Motor neuron (in vitro differentiated cells): Measurements from ENCODE around the gene RAD17. TPM values are rescaled to one million over a fixed set of nuclear protein-coding genes. Genes with fewer than 3 reads are reported as not detected.
"Not testable (repeated sequence)": the region's sequence is repeated elsewhere in the genome, so short reads cannot be mapped to it uniquely, and the experiment has no call there.

Source experiments
- ATAC-seq, 8 experiments: fragments of 200-7000 bp; cut with Tn5 transposase; replicated peaks in 6 of 8; 2 replicates each; pipeline ENCODE4 v1.8.0; 2021; ENCODE audit warnings: mild to moderate bottlenecking in 8 of 8, moderate library complexity in 8 of 8
- H3K27ac ChIP-seq, 2 donors: fragments of 250-450 bp; sonication (Bioruptor Pico); 2 replicates each; pipeline ENCODE4 v1.9.0; 2021; ENCODE audit warnings: antibody characterized with exemption in 2 of 2, mild to moderate bottlenecking in 2 of 2, moderate library complexity in 1 of 2
- H3K4me1 ChIP-seq, 2 donors: fragments of 250-450 bp; sonication (Bioruptor Pico); replicated peaks in 1 of 2; 2 replicates each; pipeline ENCODE4 v1.6.1; 2021; ENCODE audit warnings: antibody characterized with exemption in 2 of 2, mild to moderate bottlenecking in 2 of 2, moderate library complexity in 1 of 2
- H3K4me3 ChIP-seq, 5 donors: fragments of 250-450 bp; sonication (Bioruptor Pico); 2 replicates each; pipeline ENCODE4 v1.9.0; 2021; ENCODE audit warnings: antibody characterized with exemption in 5 of 5, mild to moderate bottlenecking in 5 of 5, moderate library complexity in 4 of 5
- WGBS, 10 experiments: fragments of 450-650 bp; shearing (Covaris generic); methylation state at CpG; one replicate each; pipeline ENCODE4 v1.0.0; 2022; 5-methylcytosine and 5-hydroxymethylcytosine counted together
- in situ Hi-C, 9 experiments: fragments of 400-800 bp; cut with MboI; loops; one replicate each; pipeline ENCODE4 v1.15.0; 2021; ENCODE audit warnings: low sequenced_read_pairs in 9 of 9, low pct_unique_long_range_greater_than_20kb in 2 of 9; ENCODE audit not compliant: unreplicated experiment in 9 of 9
- total RNA-seq, 8 experiments: library from RNA; unstranded; fragments of 300-600 nt; gene quantifications; 2 replicates each; pipeline versions ENCODE4 v1.2.3 to v1.2.4, GENCODE V29; 2022

RAD17 gene
- total RNA-seq, 8 experiments from 2014 or later: 26.9 to 41.3 (median 28.6) TPM

DNA sequence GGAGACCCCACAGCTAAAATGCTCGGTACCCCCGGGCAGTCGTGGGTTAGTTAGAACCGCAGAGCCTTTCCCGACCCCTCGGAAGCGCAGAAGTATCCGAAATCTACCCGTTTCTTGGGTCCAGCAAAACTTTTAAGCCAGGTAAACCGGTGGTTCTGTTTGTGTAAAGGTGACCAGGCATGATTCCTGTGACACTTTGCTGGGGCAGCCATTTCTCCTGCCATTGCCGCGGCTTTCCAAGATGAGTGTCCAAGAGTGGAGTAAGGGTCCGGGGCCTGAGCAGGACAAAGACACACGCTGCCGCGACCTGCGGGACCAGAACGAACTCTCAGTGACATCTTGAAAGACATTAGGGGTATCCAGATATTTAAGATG is 46.0 kb downstream of the RAD17 start:
- Histone ChIP-seq H3K27ac (no peak overlapping the region), H3K4me1 (no peaks in the 10 kb centered on the region), H3K4me3 (no peak overlapping the region)
- in situ Hi-C loops: no loop called here
- ATAC-seq: no peak
- 41 to 100% (median 82%) methylated on average over 1 to 13 of the region's 18 CpGs; no CpG with 5 or more reads in 4 of the 10 experiments for WGBS, 10 experiments

DNA sequence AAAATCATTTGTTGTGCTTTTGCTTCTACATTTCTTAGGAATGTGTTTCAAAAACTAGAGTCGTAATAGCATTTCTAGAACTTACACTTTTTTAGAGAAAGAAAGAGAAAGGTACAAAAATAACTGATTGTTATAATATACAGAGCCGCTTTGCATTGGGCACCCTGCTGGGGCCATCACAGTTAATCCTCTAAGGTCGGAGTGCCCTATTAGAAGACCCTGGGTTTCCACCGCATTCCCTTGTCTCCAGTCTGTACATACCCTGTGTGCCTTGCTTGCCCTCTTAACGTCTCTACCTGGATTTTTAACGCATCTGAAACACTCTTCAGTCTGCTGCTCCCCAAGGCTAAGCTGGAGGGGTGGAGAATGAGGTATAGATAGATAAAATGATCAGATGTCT is 46.6 kb downstream of the RAD17 start:
- H3K27ac ChIP-seq: no peak overlapping the region
- in situ Hi-C loops: no loop called here
- ATAC-seq: no peak
- H3K4me3 ChIP-seq: no peak overlapping the region
- 67 to 98% (median 86%) methylated on average over 1 to 6 of the region's 6 CpGs; no CpG with 5 or more reads in 1 of the 10 experiments for WGBS, 10 experiments
- H3K4me1 ChIP-seq: no peaks in the 10 kb centered on the region

DNA sequence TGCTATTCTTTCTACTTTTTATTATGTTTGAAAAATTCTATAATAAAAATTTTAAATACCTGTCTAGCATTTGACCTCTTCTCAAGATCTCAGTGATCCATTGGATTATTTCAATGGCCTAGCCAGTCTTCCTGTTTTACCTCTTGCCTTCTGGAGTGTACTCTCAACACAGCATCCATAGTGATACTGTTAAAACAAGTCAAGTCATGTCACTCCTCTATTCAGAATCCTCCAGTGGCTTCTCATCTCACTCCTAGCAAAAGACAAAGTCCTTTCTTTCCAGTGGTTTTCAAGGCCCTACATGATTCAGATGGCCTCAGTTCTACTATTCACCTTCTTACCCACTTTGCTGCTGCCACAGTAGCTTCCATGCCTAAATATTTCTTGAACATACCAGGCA is 47.1 kb downstream of the RAD17 start:
- Histone ChIP-seq H3K4me3 (no peak overlapping the region), H3K27ac (no peak overlapping the region), H3K4me1 (no peaks in the 10 kb centered on the region)
- in situ Hi-C loops: no loop called here
- no peak for ATAC-seq

DNA sequence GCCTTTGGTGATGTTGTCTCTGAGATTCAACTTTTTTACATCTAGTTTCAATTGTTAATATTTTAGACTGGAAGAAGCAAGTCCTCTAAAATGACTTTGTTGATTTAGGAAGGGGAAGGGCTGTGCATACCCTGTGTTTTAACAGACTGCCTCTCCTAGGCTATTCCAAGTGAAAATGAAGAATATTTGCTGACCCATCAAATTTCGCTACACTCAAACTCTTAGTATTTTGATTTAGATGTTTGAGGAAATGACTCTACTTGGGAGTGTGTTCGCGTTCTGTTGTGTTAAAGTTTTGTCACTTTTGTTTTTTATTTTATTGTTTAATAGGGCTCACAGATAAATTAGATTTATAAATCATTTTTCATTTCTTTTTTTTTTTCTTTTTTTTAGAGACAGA is 48.9 kb downstream of the RAD17 start:
- WGBS, 10 experiments: 87 to 100% (median 100%) methylated on average over 1 to 3 of the region's 3 CpGs
- no peak overlapping the region for H3K27ac ChIP-seq
- H3K4me1 ChIP-seq: no peaks in the 10 kb centered on the region
- ATAC-seq: no peak
- no peak overlapping the region for H3K4me3 ChIP-seq
- in situ Hi-C loops: no loop called here

DNA sequence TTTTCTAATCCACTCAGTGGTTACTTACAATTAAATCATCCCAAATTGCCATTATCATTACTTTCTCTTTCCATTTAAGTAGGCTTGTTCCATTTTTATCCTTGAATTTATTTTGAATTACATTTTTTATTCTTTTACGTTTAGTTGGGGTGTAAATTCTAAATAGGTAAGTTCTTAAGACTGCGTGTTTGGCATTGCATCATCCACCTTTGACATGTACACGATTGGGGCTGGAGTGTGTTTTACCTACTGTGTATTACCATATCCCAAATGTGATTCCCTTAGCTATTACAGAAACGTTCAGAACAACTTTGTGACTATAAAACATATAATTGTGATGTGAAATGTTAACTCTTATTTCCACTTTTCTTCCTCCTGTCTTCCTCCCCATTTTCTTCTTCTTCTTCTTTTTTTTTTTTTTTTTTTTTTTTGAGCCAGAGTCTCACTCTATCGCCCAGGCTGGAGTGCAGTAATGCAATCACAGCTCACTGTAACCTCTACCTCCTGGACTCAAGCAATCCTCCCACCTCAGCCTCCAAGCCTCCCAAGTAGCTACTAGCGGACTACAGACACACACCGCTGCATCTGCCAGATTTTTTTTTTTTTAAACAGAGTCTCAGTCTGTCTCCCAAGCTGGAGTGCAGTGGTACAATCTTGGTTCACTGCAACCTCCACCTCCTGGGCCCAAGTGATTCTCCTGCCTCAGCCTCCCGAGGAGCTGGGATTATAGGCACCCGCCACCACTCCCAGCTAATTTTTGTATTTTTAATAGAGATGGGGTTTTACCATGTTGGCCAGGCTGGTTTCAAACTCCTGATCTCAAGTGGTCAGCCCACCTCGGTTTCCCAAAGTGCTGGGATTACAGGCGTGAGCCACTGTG is 62.0 kb downstream of the RAD17 start:
- H3K27ac ChIP-seq: no peak overlapping the region
- ATAC-seq: no peak
- WGBS, 10 experiments: 60 to 100% (median 83%) methylated on average over 3 to 9 of the region's 11 CpGs
- in situ Hi-C loops: no loop called here
- H3K4me1 ChIP-seq: no peaks in the 10 kb centered on the region
- H3K4me3 ChIP-seq: no peak overlapping the region

DNA sequence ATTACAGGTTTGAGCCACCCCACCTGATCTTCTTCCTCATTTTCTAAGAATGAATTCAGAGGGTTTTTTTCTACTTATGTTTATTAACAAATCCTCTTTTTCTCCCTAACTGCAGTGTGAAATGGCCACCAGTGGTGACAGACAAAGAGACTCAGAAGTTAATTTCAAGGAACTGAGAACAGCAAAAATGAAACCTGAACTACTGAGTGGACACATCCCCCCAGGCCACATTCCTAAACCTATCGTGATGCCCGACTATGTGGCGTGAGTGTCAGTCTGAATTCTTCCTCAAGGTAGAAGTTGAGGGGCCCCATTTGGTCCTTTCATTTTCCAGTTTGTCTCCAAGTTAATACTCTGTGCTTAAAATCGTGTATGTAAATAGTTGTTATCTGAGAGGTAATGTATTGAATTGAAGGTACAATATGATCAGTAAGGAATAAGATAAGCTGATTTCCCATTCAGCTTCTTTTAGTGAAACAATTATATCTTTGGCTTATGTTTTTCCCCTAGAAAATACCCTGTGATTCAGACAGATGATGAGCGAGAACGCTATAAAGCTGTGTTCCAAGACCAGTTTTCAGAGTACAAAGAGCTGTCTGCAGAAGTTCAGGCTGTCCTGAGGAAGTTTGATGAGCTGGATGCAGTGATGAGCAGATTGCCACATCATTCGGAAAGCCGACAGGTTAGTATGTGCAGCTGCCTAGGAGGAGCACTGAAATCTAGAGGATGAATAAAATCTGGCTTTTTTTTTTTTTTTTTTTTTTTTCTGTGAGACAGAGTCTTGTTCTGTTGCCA is 63.0 kb downstream of the RAD17 start:
- Histone ChIP-seq H3K4me1 (no peaks in the 10 kb centered on the region), H3K27ac (no peak overlapping the region), H3K4me3 (no peak overlapping the region)
- 33 to 100% (median 92%) methylated on average over 1 to 8 of the region's 8 CpGs; no CpG with 5 or more reads in 1 of the 10 experiments for WGBS, 10 experiments
- in situ Hi-C loops: no loop called here
- no peak for ATAC-seq

DNA sequence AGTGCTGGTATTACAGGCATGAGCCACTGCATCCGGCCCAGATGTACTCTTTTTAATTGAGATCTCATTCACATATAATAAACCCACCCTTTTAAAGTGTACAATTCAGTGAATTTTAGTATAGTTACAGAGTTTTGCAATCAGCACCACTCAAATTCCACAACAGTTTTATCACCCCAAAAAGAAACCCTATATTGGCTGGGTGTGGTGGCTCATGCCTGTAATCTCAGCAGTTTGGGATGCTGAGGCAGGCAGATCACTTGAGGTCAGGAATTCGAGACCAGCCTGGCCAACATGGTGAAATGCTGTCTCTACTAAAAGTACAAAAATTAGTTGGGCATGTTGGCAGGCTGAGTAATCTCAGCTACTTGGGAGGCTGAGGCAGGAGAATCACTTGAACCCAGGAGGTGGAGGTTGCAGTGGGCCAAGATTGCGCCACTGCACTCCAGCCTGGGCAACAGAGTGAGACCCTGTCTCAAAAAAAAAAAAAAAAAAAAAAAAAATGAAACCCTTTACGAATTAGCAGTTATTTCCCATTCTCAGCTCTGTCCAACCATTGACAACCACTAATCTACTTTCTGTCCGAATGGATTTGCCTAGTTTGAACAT is 65.8 kb downstream of the RAD17 start:
- in situ Hi-C loops, ATAC-seq: not testable (repeated sequence)

DNA sequence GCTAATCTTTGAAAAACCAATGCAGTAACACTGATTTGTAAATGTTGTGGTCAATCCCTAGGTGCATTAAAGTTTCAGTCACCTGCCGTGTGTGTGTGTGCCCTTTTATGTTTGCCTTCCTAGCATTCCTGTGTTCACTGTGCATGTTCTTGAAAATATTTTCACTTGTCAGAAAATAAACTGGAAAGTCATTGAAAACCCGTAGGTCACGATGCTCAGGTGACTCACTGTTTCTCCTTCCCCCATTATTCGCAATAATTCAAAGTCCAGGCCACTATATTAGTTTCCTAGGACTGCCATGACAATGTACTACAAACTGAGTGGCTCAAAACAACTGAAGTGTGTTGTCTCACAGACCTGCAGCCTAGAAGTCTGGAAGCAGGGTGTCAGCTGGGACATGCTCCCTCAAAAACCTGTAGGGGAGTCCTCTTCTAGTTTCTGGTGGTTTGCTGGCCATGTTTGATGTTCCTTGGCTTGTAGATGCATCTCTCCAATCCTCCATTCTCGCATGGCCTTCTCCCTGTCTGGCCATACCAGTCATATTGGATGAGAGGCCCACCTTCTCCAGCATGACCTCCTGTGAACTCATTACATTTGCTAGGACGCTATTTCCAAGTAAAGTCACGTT is 74.6 kb downstream of the RAD17 start:
- WGBS, 10 experiments: 55 to 100% (median 89%) methylated on average over 1 to 7 of the region's 7 CpGs
- Histone ChIP-seq H3K4me3 (no peak overlapping the region), H3K4me1 (no peaks in the 10 kb centered on the region), H3K27ac (no peak overlapping the region)
- in situ Hi-C loops: no loop called here
- ATAC-seq: no peak

More for the DNA sequence above, 65.8 kb downstream of the RAD17 start:
- not testable (repeated sequence) for H3K27ac ChIP-seq, H3K4me1 ChIP-seq, H3K4me3 ChIP-seq
- 37 to 100% (median 82%) methylated on average over 2 to 3 of the region's 5 CpGs; no CpG with 5 or more reads in 2 of the 10 experiments for WGBS, 10 experiments

DNA sequence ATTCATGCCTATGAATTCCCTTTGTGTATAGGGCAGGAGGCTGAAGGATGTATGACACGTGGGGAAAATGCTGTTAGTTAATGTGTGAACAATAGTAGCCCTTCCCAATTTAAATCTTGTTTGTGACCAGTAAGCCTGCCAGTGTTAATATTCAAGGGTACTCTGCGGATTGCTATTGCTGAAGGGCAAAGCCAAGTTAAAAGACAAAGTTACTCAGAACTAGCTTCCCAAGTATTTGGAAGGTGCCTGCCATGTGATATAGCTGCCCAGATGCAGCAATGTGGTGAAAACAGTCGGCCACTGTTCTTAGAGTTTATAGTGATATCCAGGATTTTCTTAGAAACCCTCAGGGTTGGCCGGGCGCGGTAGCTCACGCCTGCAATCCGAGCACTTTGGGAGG is 79.9 kb downstream of the RAD17 start:
- no peak overlapping the region for H3K27ac ChIP-seq
- no peak for ATAC-seq
- in situ Hi-C loops: no loop called here
- WGBS, 10 experiments: 46 to 100% (median 84%) methylated on average over 1 to 8 of the region's 8 CpGs; no CpG with 5 or more reads in 1 of the 10 experiments
- peaks cover 0 to 4% of the 10 kb centered on the region in 2 donors for H3K4me1 ChIP-seq
- H3K4me3 ChIP-seq: no peak overlapping the region

DNA sequence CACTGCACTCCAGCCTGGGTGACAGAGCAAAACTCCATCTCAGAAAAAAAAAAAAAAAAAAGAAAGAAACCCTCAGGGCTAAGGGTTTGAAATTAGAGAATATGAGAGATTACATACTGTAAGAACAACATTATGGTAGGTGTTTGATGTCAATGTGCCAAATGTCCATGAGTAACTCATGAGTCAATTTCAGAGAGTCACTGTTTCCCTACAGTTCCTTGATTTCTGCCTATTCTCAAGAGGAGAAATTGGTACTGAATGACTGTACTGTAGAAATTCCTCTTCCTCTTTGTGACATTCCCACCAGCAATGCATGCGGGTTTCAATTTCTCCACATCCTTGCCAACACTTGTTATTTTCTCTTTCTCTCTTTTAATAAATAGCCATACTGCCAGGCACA is 80.5 kb downstream of the RAD17 start:
- Histone ChIP-seq H3K4me1 (peaks cover 0 to 4% of the 10 kb centered on the region in 2 donors), H3K27ac (no peak overlapping the region), H3K4me3 (no peak overlapping the region)
- 50 to 100% (median 100%) methylated on average over 1 of the region's 1 CpG; no CpG with 5 or more reads in 4 of the 10 experiments for WGBS, 10 experiments
- ATAC-seq: no peak
- in situ Hi-C loops: no loop called here

DNA sequence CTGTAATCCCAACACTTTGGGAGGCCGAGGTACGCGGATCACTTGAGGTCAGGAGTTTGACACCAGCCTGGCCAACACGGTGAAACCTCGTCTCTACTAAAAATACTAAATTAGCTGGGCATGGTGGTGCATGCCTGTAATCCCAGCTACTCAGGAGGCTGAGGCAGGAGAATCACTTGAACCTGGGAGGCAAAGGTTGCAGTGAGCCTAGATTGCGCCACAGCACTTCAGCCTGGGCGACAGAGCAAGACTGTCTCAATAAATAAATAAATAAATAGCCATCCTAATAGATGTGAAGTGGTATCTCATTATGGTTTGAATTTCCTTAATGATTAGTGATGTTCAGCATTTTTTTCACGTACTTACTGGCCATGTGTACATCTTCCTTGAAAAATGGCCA is 80.9 kb downstream of the RAD17 start:
- H3K4me3 ChIP-seq, H3K27ac ChIP-seq, in situ Hi-C loops, ATAC-seq, H3K4me1 ChIP-seq: not testable (repeated sequence)
- WGBS, 10 experiments: 85 to 100% (median 95%) methylated on average over 1 to 7 of the region's 8 CpGs; no CpG with 5 or more reads in 2 of the 10 experiments

DNA sequence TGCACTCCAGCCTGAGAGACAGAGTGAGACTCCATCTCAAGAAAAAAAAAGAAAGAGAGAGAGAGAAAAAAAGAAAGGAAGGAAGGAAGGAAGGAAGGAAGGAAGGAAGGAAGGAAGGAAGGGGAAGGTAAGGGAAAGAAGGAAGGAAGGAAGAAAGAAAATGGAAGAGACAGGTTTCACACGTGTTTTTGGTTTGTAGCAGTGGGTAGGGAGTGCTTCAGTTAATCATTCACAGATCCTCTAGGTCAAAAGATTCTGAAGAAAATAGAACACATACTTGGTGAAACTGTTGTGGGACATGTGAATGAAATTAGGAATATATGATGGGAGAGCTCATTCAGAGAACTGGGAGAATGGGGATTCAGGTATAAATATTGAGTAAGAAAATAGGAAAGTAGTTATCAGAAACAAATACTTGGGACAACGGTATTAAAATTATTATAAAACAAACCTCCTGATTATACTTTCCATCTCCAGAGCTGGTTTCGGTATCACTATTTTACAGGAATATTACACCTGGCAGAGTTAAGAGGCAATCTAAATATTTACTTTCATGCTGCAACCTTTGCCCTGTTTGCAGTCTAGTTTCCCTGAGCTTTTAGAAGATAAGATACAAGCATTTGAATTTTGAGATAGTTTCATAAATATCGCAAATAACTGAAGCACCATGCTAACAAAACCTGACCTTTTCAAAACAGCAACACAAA is 82.5 kb downstream of the RAD17 start:
- in situ Hi-C loops: no loop called here
- Histone ChIP-seq H3K4me3 (no peak overlapping the region), H3K4me1 (peaks cover 0 to 4% of the 10 kb centered on the region in 2 donors), H3K27ac (no peak overlapping the region)
- 50 to 89% (median 80%) methylated on average over 1 to 4 of the region's 4 CpGs for WGBS, 10 experiments
- ATAC-seq: no peak
